CD4-positive, alpha-beta T cell treated with Interleukin-10 for 1 hour (primary cell): ENCODE data around the gene MYT1.
A peak's percentile ranks its signal among the peaks of the same experiment; 100 is the strongest.

Experiments used
- DNase-seq: peaks from one replicate; pipeline ENCODE4 v3.0.0-alpha.2; 2020

The MYT1 gene

DNA sequence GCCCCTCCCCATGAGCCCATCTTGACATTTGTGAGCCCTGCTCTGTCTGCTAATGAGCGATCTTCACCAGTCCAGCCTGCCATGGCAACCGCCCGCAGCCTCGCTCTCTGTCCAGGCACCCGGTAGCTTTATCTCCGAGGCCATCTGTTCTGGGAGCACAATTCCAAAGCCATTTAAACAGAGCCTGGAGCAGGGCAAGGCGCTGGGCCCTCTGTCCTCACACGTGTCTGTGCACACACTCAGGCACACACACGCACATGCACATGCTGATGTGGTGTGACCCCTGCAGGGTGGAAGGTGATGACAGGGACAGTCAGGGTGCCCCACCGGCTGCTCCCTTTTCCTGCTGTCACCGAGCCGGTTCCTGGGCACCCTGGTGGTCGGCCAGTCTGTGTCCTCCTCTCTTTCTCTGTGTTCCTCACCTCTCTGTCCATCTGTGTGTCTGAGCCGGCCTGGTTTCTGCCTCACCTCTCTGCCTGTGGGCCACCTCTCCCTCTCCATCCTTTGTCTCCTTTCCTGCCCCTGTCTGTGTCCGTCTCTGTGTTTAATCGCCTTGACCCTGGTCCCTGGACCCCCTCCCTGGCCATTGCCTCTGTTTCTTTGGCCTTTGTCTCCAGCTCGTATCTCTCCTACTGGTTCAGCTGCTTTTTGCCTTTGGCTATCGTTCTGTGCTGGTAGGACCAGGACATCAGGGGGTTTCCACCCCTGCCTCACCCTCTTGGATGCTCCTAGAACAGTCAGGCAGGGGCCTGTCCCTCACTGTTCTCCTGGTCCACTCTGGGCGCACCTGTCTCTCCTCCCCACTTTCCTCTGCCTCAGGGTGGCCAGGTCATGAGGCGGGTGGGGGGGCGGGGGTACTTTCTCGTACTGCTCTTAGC lies 8.8 kb upstream of the MYT1 start:
- no peak for DNase-seq

DNA sequence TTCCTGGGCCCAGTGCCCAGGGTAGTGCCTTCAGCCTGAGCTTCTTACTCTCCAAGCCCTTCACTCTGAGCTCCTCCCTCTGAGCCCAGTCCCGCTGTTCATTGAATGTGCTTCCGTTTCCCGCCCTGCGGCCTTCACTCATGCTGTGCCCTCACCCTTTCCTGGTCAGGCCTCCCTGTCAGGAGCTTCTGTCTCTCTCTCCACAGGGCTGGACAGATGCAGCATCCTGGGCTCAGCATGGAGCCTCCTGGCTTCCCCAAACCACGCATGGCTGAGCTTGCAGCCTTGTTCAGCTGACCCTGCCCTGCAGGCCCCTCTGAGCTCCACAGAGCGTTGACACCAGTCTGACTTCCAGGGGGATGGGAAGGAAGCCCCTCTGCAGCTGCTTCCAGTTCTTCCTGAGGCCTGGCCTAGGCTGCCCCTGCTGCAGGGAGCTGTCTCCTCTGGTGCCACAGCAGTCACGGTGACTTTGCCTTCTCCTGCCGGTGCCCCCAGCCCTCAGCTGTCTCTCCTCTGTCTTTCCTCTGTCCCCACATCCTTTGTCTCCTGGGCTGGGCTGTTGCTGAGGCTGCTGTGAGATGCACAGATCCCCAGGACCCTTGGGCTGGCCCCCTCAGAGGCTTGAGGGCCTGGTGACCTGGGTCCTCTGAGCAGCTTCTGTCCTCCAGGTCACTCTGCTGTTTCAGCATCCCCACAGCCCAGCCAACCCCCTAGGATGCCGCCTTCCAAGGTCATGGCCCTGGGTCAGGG lies 7.9 kb upstream of the MYT1 start:
- DNase-seq: no peak

DNA sequence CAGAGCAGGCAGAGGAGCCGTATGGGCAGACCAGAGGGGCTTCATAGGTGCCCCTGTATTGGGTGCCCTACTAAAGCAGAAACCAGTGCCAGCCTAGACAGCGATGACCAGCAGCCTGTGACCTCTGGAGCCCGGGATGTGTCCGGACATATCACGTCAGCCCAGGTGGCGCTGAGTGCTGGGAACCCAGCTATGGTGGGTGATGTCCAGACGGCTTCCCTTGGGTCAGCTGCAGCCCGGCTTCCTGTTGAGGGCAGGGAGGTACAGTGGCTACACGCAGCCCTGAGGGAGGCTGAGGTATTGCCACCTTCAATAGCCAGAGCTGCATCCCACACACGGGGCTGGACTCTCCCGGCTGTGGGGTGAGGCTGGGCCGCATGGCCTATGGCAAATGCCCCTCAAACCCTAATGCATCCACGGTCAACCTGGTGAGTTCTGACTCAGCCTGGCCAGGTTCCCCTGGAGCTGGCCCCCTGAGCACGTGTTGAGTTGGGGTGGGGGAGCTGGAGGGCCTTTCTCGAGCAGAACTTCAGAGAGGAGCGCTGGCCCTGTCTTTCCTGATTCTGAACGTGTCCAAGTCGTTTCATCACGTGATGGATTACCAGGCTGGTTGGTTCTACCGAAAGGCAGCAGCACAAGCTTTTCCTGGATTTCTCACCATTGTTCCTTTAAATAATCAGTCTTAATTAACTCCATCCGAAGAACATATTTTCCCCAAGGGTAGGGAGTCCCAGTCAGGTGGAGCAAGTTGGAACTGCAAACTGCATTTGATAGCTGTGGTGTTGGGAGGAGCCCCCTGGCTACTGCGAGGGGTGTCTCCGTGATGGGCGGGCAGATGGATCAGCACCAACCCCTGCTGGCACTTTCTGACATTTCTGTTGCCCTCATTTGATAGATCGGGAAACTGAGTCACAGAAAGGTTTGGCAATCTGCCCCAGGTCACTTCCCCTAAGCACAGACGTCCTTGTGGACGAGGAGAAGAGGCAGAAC lies 7.1 kb upstream of the MYT1 start:
- DNase-seq: no peak

DNA sequence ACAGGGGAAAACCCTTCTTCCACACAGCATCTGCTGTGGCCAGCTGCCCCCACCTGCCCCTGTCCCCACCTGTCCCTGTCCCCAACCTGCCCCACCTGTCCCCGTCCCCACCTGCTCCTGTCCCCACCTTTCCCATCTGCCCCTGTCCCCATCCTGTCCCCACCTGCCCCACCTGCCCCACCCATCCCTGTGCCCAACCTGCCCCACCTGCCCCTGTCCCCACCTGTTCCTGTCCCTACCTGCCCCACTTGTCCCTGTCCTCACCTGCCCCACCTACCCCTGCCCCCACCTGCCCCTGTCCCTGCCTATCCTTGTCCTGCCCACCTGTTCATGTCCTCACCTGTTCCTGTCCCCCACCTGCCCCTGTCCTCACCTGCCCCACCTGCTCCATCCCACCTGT lies 6.4 kb upstream of the MYT1 start:
- no peak for DNase-seq

DNA sequence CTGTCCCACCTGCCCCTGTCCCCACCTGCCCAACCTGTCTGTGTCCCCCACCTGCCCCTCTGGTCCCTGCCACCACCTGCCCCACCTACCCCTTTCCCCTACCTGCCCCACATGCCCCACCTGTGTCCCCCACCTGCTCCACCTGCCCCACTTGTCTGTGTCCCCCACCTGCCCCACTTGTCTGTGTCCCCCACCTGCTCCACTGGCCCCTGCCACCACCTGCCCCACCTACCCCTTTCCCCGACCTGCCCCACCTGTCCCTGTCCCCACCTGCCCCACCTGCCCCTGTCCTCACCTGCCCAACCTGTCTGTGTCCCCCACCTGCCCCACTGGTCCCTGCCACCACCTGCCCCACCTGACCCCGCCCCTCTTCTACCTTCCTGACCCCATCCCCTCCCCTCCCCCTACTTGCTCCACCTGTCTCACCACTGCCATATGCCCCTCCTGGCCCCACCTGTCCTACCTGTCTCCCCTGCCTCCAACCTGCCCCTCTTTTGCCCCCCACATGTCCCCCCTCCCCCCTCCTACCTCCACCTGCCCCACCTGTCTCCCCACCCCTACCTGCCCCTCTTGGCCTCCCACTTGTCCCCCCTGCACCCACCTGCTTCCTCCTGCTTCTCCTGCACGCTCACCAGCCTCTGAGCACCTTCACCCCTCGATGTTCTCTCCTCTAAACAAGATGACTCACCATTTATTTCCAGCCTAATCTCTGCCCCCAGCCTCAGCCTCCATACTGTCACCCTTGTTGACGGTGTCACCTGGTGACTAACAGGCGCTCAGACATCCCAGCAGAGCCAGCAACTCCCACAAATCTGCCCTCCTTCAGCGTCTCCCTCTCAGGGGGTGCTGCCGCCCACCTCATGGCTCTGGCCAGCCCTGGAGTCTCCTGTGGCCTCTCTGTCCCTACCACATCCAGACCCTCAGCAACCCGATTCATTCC lies 5.6 kb upstream of the MYT1 start:
- no peak for DNase-seq

DNA sequence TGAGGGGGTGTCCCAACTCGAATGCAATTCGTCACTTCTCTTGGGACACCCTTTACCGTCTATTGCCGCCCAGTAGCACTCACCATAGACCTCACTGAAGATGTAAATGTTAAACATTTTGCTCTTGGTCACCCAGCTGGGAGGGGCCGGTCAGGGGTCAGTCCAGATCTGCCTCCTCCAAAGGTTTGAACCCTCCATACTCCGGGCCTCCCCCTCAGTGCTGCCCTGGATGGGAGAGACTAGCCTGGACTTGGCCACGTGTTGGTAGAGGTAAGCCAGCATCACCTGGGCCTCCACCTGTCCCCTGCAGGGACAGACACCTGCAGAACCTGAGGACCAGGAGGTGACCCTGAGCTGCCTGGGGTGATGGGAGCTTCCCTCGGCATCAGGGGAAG lies 5.0 kb upstream of the MYT1 start:
- DNase-seq: no peak

DNA sequence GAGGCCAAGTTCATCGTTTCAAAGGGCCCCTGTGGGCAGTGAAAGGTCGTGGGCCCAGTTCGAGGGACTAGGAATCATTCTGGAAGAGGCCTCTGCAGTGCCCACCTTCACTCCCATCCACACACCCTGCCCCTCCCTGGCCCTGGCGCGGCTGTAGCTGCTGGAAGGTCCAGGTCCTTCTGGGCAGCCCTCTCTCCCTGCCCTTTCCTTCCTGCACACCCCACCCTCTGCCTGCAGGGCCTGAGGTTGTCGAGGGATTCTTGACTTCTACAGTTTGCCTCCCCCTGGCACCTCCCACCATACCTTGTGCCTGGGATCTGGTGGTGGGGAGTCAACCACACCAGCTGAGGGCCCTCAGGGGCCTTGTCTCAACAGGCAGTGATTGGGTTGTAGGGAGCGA lies 4.5 kb upstream of the MYT1 start:
- no peak for DNase-seq

DNA sequence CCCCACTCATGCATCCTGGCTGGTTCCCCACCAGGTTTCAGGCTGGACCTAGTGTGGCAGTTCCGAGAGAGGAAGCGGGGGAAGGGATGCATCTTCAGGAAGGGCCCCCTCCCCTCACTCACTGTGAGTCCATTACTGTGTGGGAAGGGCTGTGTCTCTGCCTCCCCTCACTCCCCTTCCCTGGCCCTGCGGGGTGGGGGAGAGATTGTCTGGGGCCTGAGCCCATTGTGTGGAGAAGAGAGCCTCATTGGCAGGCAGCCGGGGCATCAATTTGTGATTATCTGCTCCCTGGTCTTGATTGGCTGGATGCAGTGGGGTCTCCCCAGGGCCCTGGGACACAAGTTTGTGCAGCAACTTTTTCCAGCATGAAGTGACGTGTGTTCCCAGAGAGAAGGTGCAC lies 4.1 kb upstream of the MYT1 start:
- no peak for DNase-seq

DNA sequence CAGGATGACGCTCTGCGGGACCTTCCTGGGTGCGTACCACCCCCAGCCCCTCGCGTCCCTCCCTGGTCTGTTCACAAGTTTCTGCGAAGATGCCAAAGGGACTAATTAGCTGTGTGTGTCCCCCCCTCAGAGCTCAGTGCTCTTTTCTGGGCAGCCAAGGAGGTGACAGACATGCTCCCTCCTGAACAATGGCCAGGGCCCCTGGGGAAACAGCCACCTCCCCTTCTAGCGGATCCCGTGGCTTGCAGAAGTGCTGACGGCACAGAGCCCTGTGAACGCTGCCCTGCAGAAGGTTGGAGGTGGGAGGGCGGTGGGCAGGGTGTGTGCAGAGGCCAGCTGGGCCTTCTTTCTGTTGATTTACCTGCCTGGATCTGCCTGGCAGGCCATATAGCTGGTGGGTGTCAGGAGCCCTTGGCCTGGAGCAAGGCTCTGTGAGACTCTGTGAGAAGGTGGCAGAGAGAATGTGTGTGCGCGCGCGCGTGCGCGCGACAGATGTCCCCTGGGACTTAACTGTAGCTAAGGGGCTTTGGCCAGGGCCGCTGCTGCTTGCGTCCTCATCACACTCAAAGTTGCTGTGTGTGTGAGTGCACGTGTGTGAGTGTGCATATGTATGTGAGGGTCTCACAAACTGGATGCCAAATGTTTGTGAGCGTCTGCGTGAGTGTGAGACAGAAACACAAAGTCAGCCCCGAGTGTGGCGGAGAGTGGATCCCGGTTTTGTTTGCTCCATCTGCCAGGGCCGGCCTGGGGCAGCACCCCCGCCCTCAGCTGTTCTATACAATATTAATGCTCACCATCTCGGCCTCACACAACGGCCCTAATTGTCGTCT lies 3.5 kb upstream of the MYT1 start:
- DNase-seq: no peak

DNA sequence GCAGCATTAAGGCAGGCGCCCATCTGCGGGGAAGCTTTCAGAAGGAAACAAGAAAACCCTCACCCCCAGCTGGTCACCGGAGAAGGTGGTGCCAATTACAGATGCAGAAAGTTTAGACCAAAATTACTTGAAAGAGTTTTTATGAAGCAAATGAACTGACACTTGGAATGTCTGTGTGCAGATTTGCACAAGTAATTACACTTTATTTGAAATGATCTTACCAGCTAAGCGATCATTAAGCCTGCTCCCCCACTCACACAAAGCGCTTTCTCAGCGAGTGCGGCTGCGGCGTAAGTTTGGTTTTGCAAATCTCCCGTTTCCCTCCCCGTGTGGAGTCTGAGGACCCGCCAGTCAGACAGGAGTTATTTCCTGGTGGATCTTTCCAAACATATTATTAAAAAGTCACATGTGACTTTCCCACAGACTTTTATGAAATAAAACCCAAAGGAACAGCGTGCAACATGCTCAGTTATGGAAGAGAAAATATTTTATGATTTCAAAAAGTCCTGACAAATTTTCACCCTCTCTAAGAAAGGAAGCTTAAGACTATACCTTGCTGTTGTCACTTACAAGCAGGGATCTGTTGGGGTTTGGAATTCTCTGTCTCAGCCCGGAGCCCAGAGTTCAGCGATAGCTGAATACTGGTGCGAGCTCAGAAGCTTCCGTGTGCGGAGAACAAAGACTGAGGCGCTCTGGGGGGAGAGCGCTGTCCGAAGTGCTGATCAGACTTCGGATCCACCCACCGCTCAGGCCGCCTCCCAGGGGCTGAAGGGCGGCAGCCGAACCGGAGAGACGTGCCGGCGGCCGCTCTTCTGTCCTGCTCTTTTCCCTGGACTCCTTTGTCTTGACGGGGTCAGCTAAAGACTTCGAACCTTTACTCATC lies 2.7 kb upstream of the MYT1 start:
- peak; percentile 17 for DNase-seq

DNA sequence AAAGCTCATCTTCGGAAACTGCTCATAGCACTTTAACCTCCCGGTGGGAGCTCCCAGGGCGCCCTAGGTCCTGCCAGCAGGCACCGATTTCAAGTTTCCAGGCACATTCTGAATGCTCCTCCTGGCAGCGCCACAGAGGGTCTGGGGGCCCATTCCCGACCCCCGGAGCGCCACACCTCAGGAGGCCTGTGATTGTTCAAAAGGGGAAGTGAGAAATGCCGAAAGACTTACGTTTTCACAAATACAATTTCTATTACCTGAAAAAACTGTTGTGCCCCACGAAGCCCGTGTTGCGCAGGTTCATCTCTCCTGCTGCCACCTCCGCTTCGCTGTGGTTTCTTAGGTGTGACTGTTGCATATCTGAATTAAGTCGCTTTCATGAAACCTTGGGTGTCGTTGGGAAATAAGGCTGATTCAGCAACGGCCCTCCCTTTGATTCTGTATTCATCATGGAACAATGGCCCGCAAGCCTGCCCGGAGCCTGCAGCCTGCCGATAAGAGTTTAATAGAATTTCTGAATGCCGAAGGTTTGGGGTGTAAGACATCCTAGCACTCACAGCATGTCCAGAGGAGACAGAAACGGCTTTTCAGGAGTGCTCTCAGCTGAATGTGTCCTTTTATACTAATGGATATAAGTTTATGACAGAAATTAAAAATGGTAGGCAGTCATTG lies 1.9 kb upstream of the MYT1 start:
- DNase-seq: no peak

DNA sequence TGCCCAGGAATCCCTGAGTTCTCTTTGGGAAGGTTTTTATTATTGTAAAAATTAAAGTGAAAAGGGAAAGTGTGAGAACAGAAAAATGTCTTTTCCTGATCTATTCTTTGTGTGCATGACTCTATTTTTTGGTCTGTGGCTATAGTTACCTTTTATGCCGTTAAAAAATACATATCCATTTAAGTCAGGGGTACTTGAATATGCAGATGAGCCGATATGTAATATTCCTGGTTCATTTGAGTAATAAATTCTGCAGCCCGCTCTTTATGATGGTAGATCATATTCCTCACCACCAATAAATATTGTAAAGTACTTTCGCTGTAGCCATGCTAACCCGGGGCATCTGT lies 503 bp upstream of the MYT1 start:
- no peak for DNase-seq

DNA sequence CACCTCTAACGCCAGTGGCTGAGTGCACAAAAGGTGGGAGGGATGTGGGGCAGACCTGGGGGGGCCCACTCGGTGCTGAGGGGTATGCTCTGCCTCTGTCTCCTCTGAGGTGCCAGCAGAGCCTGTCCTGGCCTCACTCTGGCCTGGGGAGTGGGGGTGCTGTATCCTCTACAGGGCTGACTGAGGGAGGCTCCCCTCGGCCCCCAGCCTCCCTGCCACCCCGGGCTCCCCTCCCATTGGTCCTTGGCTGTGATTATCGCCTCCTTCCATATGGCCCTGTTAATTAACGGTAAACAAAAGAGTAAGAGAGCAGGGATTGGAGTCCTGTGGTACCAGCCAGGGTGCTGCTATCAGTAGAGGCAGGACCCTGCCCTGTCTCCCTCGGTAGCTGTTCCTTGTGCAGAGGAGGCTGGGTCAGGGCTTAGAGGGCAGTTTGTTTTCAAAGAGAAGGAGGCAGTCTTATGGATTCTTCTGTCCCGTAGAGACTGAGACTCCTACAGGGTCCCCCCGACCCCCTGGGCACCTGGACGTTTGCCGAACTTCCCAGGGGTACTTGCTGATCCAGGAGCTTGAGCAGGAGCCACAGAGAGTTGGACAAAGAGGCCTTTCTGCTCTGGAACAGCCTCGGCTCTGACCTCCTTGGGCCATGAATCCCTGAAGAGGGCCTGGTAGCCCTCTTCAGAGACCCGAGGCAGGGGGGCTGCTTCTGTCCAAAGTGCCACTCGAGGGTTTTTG lies 1.8 kb downstream of the MYT1 start:
- no peak for DNase-seq

DNA sequence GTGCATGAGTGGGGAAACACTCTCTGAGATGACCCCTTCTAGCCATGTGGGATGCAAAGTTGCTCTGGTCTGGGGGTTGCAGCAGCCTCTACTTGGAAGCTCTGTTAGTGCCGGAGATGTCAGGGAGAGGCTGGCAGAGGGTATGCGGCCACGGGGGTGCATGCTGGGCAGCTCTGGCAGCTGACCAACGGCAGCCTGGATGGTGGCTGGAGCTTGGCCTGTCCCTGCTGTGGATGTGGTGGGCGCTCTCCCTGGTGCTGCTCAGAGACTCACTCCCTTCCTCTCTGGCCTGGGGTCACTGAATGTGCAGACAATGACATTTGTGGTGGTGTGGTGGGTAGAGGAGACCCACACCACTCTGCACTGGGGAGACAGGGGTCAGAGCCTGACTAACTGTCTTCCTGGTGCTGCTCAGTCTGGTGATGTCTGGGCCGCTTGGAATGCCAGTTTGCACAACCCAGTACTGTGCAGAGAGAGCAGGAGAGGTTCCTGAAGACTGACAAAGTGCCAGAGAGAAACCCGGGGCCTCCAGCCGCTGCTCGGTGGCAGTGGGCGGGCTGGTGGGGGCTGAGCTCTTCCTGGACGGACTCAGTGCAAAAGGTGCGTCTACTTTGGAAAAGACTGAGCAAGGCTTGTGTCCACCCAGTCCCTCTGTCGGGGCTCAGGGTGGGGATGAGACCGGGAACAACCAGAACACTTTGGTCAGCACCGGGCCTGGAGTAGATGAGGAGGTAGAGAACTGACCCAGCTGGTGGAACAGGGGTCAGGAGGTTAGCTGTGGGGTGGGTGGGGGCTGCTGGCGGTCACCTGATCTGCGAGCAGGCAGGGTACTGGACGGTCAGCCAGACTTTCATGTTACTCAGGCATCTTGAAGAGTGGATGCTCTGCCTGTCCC lies 2.7 kb downstream of the MYT1 start:
- DNase-seq: no peak

DNA sequence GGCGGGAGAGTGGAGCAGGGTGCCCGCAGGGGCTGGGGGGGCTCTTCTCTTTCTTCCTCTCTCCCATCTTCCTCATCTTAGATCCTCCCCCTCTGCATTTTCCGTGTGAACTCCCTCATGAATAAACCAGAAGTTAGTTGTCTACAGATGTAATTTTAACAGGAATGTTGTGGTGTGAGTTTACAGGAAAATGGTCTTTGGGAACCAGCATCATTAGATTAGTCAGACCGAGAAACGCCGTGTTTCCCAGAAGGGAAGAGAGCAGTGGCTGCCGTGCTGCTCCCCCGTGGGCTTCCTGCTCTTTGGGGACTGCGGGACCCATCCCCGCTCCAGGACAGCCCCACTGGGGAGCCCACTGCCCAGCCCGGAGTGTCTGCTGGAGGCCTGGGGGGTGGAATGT lies 3.4 kb downstream of the MYT1 start:
- no peak for DNase-seq

DNA sequence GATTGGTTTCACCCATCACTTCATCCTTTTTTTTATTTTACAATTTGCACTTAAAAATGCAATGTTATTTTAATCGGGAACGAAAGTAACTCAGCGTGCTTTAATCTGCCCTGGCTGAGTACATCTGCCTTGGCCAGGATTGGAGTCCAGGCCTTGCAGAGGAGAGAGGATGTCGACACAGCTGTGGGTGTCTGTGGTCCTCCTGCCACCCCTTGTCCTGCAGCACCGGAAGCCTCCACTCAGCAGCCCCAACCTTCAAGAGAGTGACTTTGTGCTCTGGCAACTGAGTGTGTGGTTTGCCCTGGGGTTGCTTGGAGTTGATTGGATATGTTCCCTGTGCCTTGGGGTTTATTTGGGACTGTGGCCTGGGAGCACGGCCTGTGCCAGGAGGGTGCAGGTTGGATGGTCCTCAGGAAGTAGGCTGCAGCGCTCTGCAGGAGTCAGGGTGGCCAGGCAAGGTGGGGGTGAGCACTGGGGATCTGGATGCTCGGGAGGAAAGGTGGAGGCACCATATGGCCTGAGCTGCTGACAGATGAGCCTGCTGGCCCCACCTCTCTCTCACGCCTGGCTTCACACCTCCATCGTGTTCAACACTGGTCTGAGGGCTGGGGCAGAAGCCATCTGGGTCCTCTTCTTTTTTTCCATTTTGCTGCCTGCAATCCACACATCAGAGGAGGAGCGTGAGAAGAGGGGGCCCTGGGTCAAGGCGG lies 4.3 kb downstream of the MYT1 start:
- no peak for DNase-seq

DNA sequence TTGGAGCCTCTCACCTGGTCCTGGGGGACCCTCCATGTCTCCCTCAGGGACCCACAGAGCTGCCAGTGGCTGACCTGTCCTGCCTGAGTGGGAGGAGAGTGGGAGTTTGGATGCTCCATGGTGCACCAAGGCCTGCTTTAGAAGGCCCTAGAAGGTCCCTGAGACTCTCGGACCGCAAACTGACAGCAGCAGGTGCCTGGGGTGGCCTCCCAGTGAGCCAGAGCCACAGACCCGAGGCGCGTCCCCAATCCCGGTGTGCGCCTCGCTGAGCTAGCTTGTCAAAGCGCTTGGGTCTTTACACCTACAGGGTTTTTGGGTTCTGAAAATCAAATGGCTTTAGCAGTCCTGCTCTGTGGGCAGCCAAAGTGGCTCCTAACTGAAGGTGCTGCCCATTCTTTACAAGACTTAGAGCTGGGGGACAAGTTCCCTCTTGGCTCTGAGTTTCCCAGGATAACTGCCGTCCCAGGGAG lies 4.9 kb downstream of the MYT1 start:
- DNase-seq: no peak
